MCF 10A (cell line): ENCODE data around the gene CIT. TPM values are rescaled to one million over a fixed set of nuclear protein-coding genes. Genes with fewer than 3 reads are reported as not detected.
A peak's percentile ranks its signal among the peaks of the same experiment; 100 is the strongest.

Experiments used
- BruUV-seq: library from RNA; stranded (reverse); fragments of 400-500 nt; replicated peaks from 2 replicates; lab custom pipeline; 2021; lab: Mats Ljungman, UMichigan
- CTCF ChIA-PET: fragments of 300-600 bp; sonication (Branson Sonifier 250); formaldehyde crosslinking; extraction: SDS; loops from one replicate; lab custom pipeline; 2021; ENCODE audit warnings: antibody characterized with exemption, inconsistent platforms; lab: Yijun Ruan, JAX
- POLR2A ChIA-PET: fragments of 300-600, 350-650 bp; sonication (Branson Sonifier 250); formaldehyde crosslinking; extraction: SDS; loops from one replicate; lab custom pipeline; 2020; ENCODE audit warnings: antibody characterized with exemption, inconsistent platforms; lab: Yijun Ruan, JAX
- DNase-seq: peaks from one replicate; pipeline ENCODE4 v3.0.0-alpha.2; 2018; ENCODE audit not compliant: unreplicated experiment
- H3K27ac Mint-ChIP-seq: one replicate; pipeline ENCODE4 v1.8.0; 2022; ENCODE audit warnings: mild to moderate bottlenecking, low read depth, mixed read lengths; ENCODE audit not compliant: unreplicated experiment
- H3K27me3 Mint-ChIP-seq: one replicate; pipeline ENCODE4 v1.8.0; 2022; ENCODE audit warnings: mixed read lengths; ENCODE audit not compliant: insufficient read depth, unreplicated experiment
- H3K36me3 Mint-ChIP-seq: one replicate; pipeline ENCODE4 v1.8.0; 2022; ENCODE audit warnings: mild to moderate bottlenecking, moderate library complexity, mixed read lengths; ENCODE audit not compliant: insufficient read depth, unreplicated experiment
- H3K4me1 Mint-ChIP-seq: one replicate; pipeline ENCODE4 v1.8.0; 2022; ENCODE audit warnings: mixed read lengths; ENCODE audit not compliant: insufficient read depth, unreplicated experiment
- H3K4me3 Mint-ChIP-seq: one replicate; pipeline ENCODE4 v1.8.0; 2022; ENCODE audit warnings: mild to moderate bottlenecking, moderate library complexity, mixed read lengths; ENCODE audit not compliant: unreplicated experiment
- H3K9me3 Mint-ChIP-seq: one replicate; pipeline ENCODE4 v1.8.0; 2022; ENCODE audit warnings: mixed read lengths; ENCODE audit not compliant: unreplicated experiment
- CTCF ChIP-seq: fragments of 200-600 bp; IDR thresholded peaks from one replicate; pipeline ENCODE4 v1.8.0; 2022; ENCODE audit warnings: antibody characterized with exemption, mild to moderate bottlenecking; ENCODE audit not compliant: unreplicated experiment
- intact Hi-C: fragments of 100-400 bp; cut with micrococcal nuclease; formaldehyde crosslinking; loops from 2 replicates; pipeline ENCODE4 v1.14.1; 2022
- total RNA-seq: library from RNA; stranded (reverse); gene quantifications from 2 replicates; pipeline ENCODE4 v1.2.3, GENCODE V29; 2022

CIT gene
- total RNA-seq, 1 experiment from 2014 or later, result 25.0 TPM

DNA sequence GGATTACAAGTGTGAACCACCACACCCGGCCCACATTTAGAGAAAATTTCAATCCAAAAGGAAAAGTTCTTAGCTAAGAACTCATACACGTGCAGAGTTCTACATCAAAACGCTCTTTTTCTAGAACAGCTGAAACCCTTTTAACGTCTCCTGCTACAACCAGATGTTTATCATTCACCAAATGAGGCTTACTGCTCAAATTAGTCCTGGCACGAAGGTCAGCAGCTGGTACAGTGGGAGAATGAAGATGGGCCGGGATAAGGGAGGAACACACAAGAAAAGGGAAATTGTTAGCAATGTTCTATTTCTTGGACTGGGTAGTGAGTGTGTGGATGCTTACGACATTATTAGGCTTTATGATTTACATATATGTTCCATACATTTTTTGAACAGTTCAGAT is 171.9 kb downstream of the CIT start:
- no peak overlapping the region for H3K4me3 Mint-ChIP-seq
- peaks cover 9% of the 10 kb centered on the region for H3K36me3 Mint-ChIP-seq
- H3K27me3 Mint-ChIP-seq, result no peaks in the 10 kb centered on the region
- intact Hi-C loops, result no loop called here
- ChIA-PET CTCF (interaction anchor here (0.6 kb wide), 1 partner anchor 34 kb away, joined by 4 read pairs; no protein-coding TSS in a partner anchor), POLR2A (no interaction called here)
- TF ChIP-seq CTCF, result no peak
- DNase-seq, result no peak
- no TSS peak for BruUV-seq
- H3K27ac Mint-ChIP-seq, result no peak overlapping the region
- H3K4me1 Mint-ChIP-seq, result no peaks in the 10 kb centered on the region
- no peaks in the 10 kb centered on the region for H3K9me3 Mint-ChIP-seq

GRCh38 chr12:119704065-119704747 is 172.9 kb downstream of the CIT start:
- CTCF ChIA-PET, result no interaction called here
- no peaks in the 10 kb centered on the region for H3K9me3 Mint-ChIP-seq
- H3K27ac Mint-ChIP-seq, result no peak overlapping the region
- H3K4me1 Mint-ChIP-seq, result no peaks in the 10 kb centered on the region
- no peak for TF ChIP-seq CTCF
- POLR2A ChIA-PET, result no interaction called here
- intact Hi-C loops, result no loop called here
- H3K27me3 Mint-ChIP-seq, result no peaks in the 10 kb centered on the region
- peak; percentile 23 for DNase-seq
- no TSS peak for BruUV-seq
- peaks cover 9% of the 10 kb centered on the region for H3K36me3 Mint-ChIP-seq
- H3K4me3 Mint-ChIP-seq, result no peak overlapping the region

GRCh38 chr12:119700078-119700477 is 177.0 kb downstream of the CIT start:
- TF ChIP-seq CTCF, result no peak
- Mint-ChIP-seq H3K4me1 (no peaks in the 10 kb centered on the region), H3K36me3 (peaks cover 15% of the 10 kb centered on the region), H3K27ac (no peak overlapping the region), H3K9me3 (no peaks in the 10 kb centered on the region), H3K4me3 (no peak overlapping the region), H3K27me3 (no peaks in the 10 kb centered on the region)
- intact Hi-C loops, result no loop called here
- ChIA-PET CTCF (interaction anchor here (0.9 to 1.1 kb wide), 2 partner anchors 11 to 202 kb away, joined by 3 to 6 read pairs; no protein-coding TSS in a partner anchor), POLR2A (no interaction called here)
- BruUV-seq, result no TSS peak
- no peak for DNase-seq

- CTCF ChIA-PET, result interaction anchor here (0.9 to 1.6 kb wide), 6 partner anchors 12 to 203 kb away, joined by 3 to 6 read pairs (median 4); partner anchors contain the start of gene PRKAB1
- Mint-ChIP-seq H3K4me1 (no peaks in the 10 kb centered on the region), H3K27me3 (no peaks in the 10 kb centered on the region), H3K9me3 (no peaks in the 10 kb centered on the region), H3K27ac (no peak overlapping the region), H3K36me3 (peaks cover 15% of the 10 kb centered on the region), H3K4me3 (no peak overlapping the region)
- no peak for TF ChIP-seq CTCF
- no TSS peak for BruUV-seq
- DNase-seq, result no peak
- intact Hi-C loops, result loop anchor here (10.0 kb wide), 1 partner anchor 86 kb away; no protein-coding TSS in a partner anchor
- POLR2A ChIA-PET, result no interaction called here
Measured at GRCh38 chr12:119699199-119699760, 177.8 kb downstream of the CIT start.
